Measurements from ENCODE around the gene KCTD11.

- TF ChIP-seq CTCF (IDR thresholded peaks at IDR 0.05) (peak in 3 of 4 donors; percentile 31 to 35 (median 32)), POLR2A (IDR thresholded peaks at IDR 0.05) (peak; percentile 73)
These were observed at the start of gene KCTD11 for GRCh38 chr17:7351665-7352502.
